K562 (cell line): Measurements from ENCODE around the gene HSD3B7. TPM values are rescaled to one million over a fixed set of nuclear protein-coding genes. Genes with fewer than 3 reads are reported as not detected.

Experiments
- BRD9 ChIP-seq: fragments of 450-650 bp; IDR thresholded peaks from 2 replicates; pipeline ENCODE4 v1.6.1; 2018; ENCODE audit warnings: low read depth; ENCODE audit not compliant: partially characterized antibody
- DDX20 ChIP-seq: fragments of 450-650 bp; IDR thresholded peaks from 2 replicates; pipeline ENCODE4 v1.6.1; 2016; ENCODE audit warnings: missing genetic modification characterization, low read depth, mild to moderate bottlenecking, missing compliant biosample characterization, moderate library complexity
- FOXM1 ChIP-seq, 2 experiments: fragments of 450-650 bp in 1 of 2; sonication (generic) in 1 of 2; formaldehyde crosslinking in 1 of 2; IDR thresholded peaks; 2 replicates each; pipeline versions ENCODE4 v1.6.1 to v1.9.0; 2017 to 2022; ENCODE audit warnings: low read depth in 2 of 2, mild to moderate bottlenecking in 2 of 2, missing genetic modification reagents in 1 of 2, moderate library complexity in 1 of 2
- LARP7 ChIP-seq: fragments of 450-650 bp; IDR thresholded peaks from 2 replicates; pipeline ENCODE4 v1.6.1; 2016
- POU5F1 ChIP-seq: fragments of 150-350 bp; IDR thresholded peaks from 2 replicates; pipeline ENCODE4 v1.6.1; 2014; ENCODE audit warnings: borderline replicate concordance, low read length, low read depth, mild to moderate bottlenecking; ENCODE audit not compliant: partially characterized antibody
- ZBTB40 ChIP-seq, 2 experiments: fragments of 450-650 bp in 1 of 2; sonication (generic) in 1 of 2; formaldehyde crosslinking in 1 of 2; IDR thresholded peaks; 2 replicates each; pipeline versions ENCODE4 v1.7.1 to v1.9.0; 2016 to 2022; ENCODE audit warnings: inconsistent platforms in 1 of 2, mild to moderate bottlenecking in 1 of 2, missing genetic modification reagents in 1 of 2
- ZNF318 ChIP-seq, 2 experiments: fragments of 450-650 bp; IDR thresholded peaks; 2 replicates each; pipeline ENCODE4 v1.6.1; 2016; ENCODE audit warnings: mild to moderate bottlenecking in 2 of 2, borderline replicate concordance in 1 of 2, low read depth in 1 of 2, moderate library complexity in 1 of 2
- ZNF778 ChIP-seq: fragments of 450-650 bp; formaldehyde crosslinking; IDR thresholded peaks from 2 replicates; pipeline ENCODE4 v1.4.0; 2020; ENCODE audit warnings: mild to moderate bottlenecking, moderate library complexity
- polyA plus RNA-seq, 8 experiments: library from polyadenylated mRNA; depleted of rRNA in 4 of 8; stranded (reverse) in 5 of 8; unstranded in 3 of 8; fragments of >200 nt; fragmentation: Nextera tagmentation in 2 of 8; fragmentation: Illumina TruSeq in 1 of 8; extraction: Ambion mirVana in 2 of 8; extraction: Trizol in 1 of 8; gene quantifications; 2 replicates each; pipeline versions ENCODE4 v1.2.1 to v1.2.3, GENCODE V29; 2011 to 2014; ENCODE audit warnings: inconsistent platforms in 1 of 8, missing spikeins in 1 of 8
- total RNA-seq, 7 experiments: library from RNA; depleted of rRNA in 6 of 7; stranded (reverse); fragments of >200 nt in 6 of 7; fragmentation: Illumina TruSeq in 2 of 7; extraction: Trizol in 2 of 7; gene quantifications; 2 replicates each; pipeline versions ENCODE4 v1.2.1 to v1.2.3, GENCODE V29; 2011 to 2021; ENCODE audit warnings: low replicate concordance in 1 of 7

The HSD3B7 gene
- total and polyA plus RNA-seq, 9 of the 15 experiments (the other 6 are each of a cell fraction or from before 2014, with no cell fraction given), result 5.4 to 49.1 (median 23.0) TPM

GRCh38 chr16:30953511-30954124, 31.4 kb upstream of the HSD3B7 start (continued):
- TF ChIP-seq ZNF318 (IDR thresholded peaks at IDR 0.05; ENCODE audit: borderline replicate concordance in 1 of 2, low read depth in 1 of 2) (no peak), LARP7 (no peak), BRD9 (no peak), ZNF778 (CRISPR knock-in tag) (no peak), POU5F1 (no peak), DDX20 (tag) (no peak), ZBTB40 (IDR thresholded peaks at IDR 0.05) (no peak), ZBTB40 (CRISPR knock-in tag; IDR thresholded peaks at IDR 0.05) (no peak), FOXM1 (IDR thresholded peaks at IDR 0.05; ENCODE audit: low read depth) (no peak), FOXM1 (CRISPR knock-in tag; IDR thresholded peaks at IDR 0.05; ENCODE audit: low read depth) (no peak)
